ENCODE measurements around the gene MBD5. TPM values are rescaled to one million over a fixed set of nuclear protein-coding genes. Genes with fewer than 3 reads are reported as not detected.

MBD5 gene
- polyA plus RNA-seq, 1 of the 3 experiments (the other 2 are of a cell fraction) = 7.4 TPM

GRCh38 chr2:148525130-148525529 is 504.2 kb downstream of the MBD5 start:
- DNase-seq = no peak
- ChIA-PET CTCF (interaction anchor here (6.0 kb wide), 1 partner anchor 17 kb away, joined by 36 read pairs; no protein-coding TSS in a partner anchor), POLR2A (no interaction called here)
- Histone ChIP-seq H3K4me2 (no peak overlapping the region), H3F3A (replicated peaks; ENCODE audit: insufficient read depth) (no peaks in the 10 kb centered on the region), H4K20me1 (ENCODE audit: insufficient read depth) (no peaks in the 10 kb centered on the region), H3K4me1 (ENCODE audit: control insufficient read depth in 1 of 2, insufficient read depth in 2 of 2, low read depth in 1 of 2, low read length in 1 of 2) (no peaks in the 10 kb centered on the region), H3K4me3 (ENCODE audit: low read depth in 2 of 2, low read length in 1 of 2) (no peak overlapping the region), H3K9me3 (no peaks in the 10 kb centered on the region), H3K9me2 (no peaks in the 10 kb centered on the region), H3K36me3 (replicated peaks in 1 of 2; ENCODE audit: control insufficient read depth in 1 of 2, insufficient read depth in 2 of 2, low read length in 1 of 2) (no peaks in the 10 kb centered on the region), H3K79me2 (ENCODE audit: insufficient read depth) (no peaks in the 10 kb centered on the region), H3K9ac (no peak overlapping the region), H3K27ac (ENCODE audit: low read depth in 2 of 2, low read length in 1 of 2) (no peak overlapping the region), H3K27me3 (ENCODE audit: insufficient read depth) (no peaks in the 10 kb centered on the region), H2AFZ (ENCODE audit: low read depth) (no peak overlapping the region)
- 70% methylated on average over 2 of the region's 2 CpGs for WGBS (ENCODE audit: low lambda C conversion rate)
- TF ChIP-seq, protein P1, sequence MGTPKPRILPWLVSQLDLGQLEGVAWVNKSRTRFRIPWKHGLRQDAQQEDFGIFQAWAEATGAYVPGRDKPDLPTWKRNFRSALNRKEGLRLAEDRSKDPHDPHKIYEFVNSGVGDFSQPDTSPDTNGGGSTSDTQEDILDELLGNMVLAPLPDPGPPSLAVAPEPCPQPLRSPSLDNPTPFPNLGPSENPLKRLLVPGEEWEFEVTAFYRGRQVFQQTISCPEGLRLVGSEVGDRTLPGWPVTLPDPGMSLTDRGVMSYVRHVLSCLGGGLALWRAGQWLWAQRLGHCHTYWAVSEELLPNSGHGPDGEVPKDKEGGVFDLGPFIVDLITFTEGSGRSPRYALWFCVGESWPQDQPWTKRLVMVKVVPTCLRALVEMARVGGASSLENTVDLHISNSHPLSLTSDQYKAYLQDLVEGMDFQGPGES (IDR thresholded peaks at IDR 0.05; ENCODE audit: low read depth, low read length) = no peak
- TF ChIP-seq MXI1 (IDR thresholded peaks at IDR 0.05; ENCODE audit: low read depth, low read length) (no peak), EZH2phosphoT487 (IDR thresholded peaks at IDR 0.05; ENCODE audit: borderline replicate concordance, low read depth) (no peak), YY1 (IDR thresholded peaks at IDR 0.05; ENCODE audit: low read depth) (no peak), NFIC (IDR thresholded peaks at IDR 0.05; ENCODE audit: borderline replicate concordance) (no peak), TEAD4 (IDR thresholded peaks at IDR 0.05; ENCODE audit: borderline replicate concordance, insufficient read depth) (no peak), FOXM1 (IDR thresholded peaks at IDR 0.05; ENCODE audit: low read depth) (no peak), EP300 (IDR thresholded peaks at IDR 0.05; ENCODE audit: borderline replicate concordance in 1 of 2, low read depth in 1 of 2, low read length in 1 of 2) (no peak), GABPA (IDR thresholded peaks at IDR 0.05; ENCODE audit: low read depth) (no peak), POLR2AphosphoS5 (IDR thresholded peaks at IDR 0.05; ENCODE audit: low read depth, low read length) (no peak), CTCF (IDR thresholded peaks at IDR 0.05) (no peak)
- TF ChIP-seq, protein P2, sequence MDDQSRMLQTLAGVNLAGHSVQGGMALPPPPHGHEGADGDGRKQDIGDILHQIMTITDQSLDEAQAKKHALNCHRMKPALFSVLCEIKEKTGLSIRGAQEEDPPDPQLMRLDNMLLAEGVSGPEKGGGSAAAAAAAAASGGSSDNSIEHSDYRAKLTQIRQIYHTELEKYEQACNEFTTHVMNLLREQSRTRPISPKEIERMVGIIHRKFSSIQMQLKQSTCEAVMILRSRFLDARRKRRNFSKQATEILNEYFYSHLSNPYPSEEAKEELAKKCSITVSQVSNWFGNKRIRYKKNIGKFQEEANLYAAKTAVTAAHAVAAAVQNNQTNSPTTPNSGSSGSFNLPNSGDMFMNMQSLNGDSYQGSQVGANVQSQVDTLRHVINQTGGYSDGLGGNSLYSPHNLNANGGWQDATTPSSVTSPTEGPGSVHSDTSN (IDR thresholded peaks at IDR 0.05) = no peak

Data from SK-N-SH (cell line).